ENCODE data around the gene CHID1. TPM values are rescaled to one million over a fixed set of nuclear protein-coding genes. Genes with fewer than 3 reads are reported as not detected.

CHID1 gene
- total RNA-seq, 1 donor from 2014 or later: 72.9 TPM

GRCh38 chr11:883527-883926 lies 27.1 kb downstream of the CHID1 start:
- intact Hi-C loops (cut with DNase I): no loop called here
- TF ChIP-seq CTCF (IDR thresholded peaks at IDR 0.05): no peak
- no peak for TF ChIP-seq POLR2A (IDR thresholded peaks at IDR 0.05)
- TF ChIP-seq POLR2AphosphoS5 (IDR thresholded peaks at IDR 0.05; ENCODE audit: insufficient read depth in 1 of 2, low read depth in 1 of 2): no peak
- no peak for DNase-seq (ENCODE audit: extremely low spot score in 2 of 2)
- Histone ChIP-seq H3K27ac (no peak overlapping the region), H3K4me1 (no peaks in the 10 kb centered on the region), H3K4me3 (no peak overlapping the region), H3K36me3 (no peaks in the 10 kb centered on the region), H3K27me3 (no peaks in the 10 kb centered on the region), H3K9me3 (no peaks in the 10 kb centered on the region)

- Histone ChIP-seq H3K4me1 (no peaks in the 10 kb centered on the region), H3K27me3 (no peaks in the 10 kb centered on the region), H3K36me3 (no peaks in the 10 kb centered on the region), H3K9me3 (no peaks in the 10 kb centered on the region), H3K4me3 (no peak overlapping the region), H3K27ac (no peak overlapping the region)
- no peak for TF ChIP-seq POLR2A (IDR thresholded peaks at IDR 0.05)
- no peak for TF ChIP-seq POLR2AphosphoS5 (IDR thresholded peaks at IDR 0.05; ENCODE audit: insufficient read depth in 1 of 2, low read depth in 1 of 2)
- TF ChIP-seq CTCF (IDR thresholded peaks at IDR 0.05): no peak
- no peak for DNase-seq (ENCODE audit: extremely low spot score in 2 of 2)
- intact Hi-C loops (cut with DNase I): no loop called here
These were observed 28.0 kb downstream of the CHID1 start for GRCh38 chr11:882596-882995.

- Histone ChIP-seq H3K4me3 (no peak overlapping the region), H3K9me3 (no peaks in the 10 kb centered on the region), H3K27ac (no peak overlapping the region), H3K27me3 (no peaks in the 10 kb centered on the region), H3K36me3 (no peaks in the 10 kb centered on the region), H3K4me1 (no peaks in the 10 kb centered on the region)
- DNase-seq (ENCODE audit: extremely low spot score in 2 of 2): no peak
- no peak for TF ChIP-seq POLR2A (IDR thresholded peaks at IDR 0.05)
- intact Hi-C loops (cut with DNase I): no loop called here
These were observed 30.2 kb downstream of the CHID1 start for GRCh38 chr11:880447-880846.

- Histone ChIP-seq H3K36me3 (no peaks in the 10 kb centered on the region), H3K4me3 (no peak overlapping the region), H3K27ac (no peak overlapping the region), H3K4me1 (no peaks in the 10 kb centered on the region), H3K27me3 (no peaks in the 10 kb centered on the region), H3K9me3 (no peaks in the 10 kb centered on the region)
- no peak for DNase-seq (ENCODE audit: extremely low spot score in 2 of 2)
- no peak for TF ChIP-seq POLR2AphosphoS5 (IDR thresholded peaks at IDR 0.05; ENCODE audit: insufficient read depth in 1 of 2, low read depth in 1 of 2)
- TF ChIP-seq POLR2A (IDR thresholded peaks at IDR 0.05): no peak
- no peak for TF ChIP-seq CTCF (IDR thresholded peaks at IDR 0.05)
- intact Hi-C loops (cut with DNase I): no loop called here
These were observed 33.0 kb downstream of the CHID1 start for GRCh38 chr11:877565-877964.

GRCh38 chr11:876545-876944 lies 34.1 kb downstream of the CHID1 start:
- TF ChIP-seq POLR2A (IDR thresholded peaks at IDR 0.05) (no peak), CTCF (IDR thresholded peaks at IDR 0.05) (no peak), POLR2AphosphoS5 (IDR thresholded peaks at IDR 0.05; ENCODE audit: insufficient read depth in 1 of 2, low read depth in 1 of 2) (no peak)
- Histone ChIP-seq H3K27me3 (no peaks in the 10 kb centered on the region), H3K4me3 (no peak overlapping the region), H3K27ac (no peak overlapping the region), H3K9me3 (no peaks in the 10 kb centered on the region), H3K4me1 (no peaks in the 10 kb centered on the region), H3K36me3 (no peaks in the 10 kb centered on the region)
- no peak for DNase-seq (ENCODE audit: extremely low spot score in 2 of 2)
- intact Hi-C loops (cut with DNase I): no loop called here
